C1 segment of cervical spinal cord (tissue), 14 donors: ENCODE data around the gene MISP.
"Not testable (repeated sequence)": the region's sequence is repeated elsewhere in the genome, so short reads cannot be mapped to it uniquely, and the experiment has no call there.

Source experiments
- DNase-seq, 14 donors: peaks; one replicate each; lab custom pipeline; 2025; lab: John Stamatoyannopoulos, UW

The MISP gene

GRCh38 chr19:745138-745537 is 5.8 kb upstream of the MISP start:
- not testable (repeated sequence) for DNase-seq

- DNase-seq, result no peak
Measured at GRCh38 chr19:746208-746819, 4.6 kb upstream of the MISP start.

- no peak for DNase-seq
Measured at GRCh38 chr19:746956-747355, 4.0 kb upstream of the MISP start.

DNA sequence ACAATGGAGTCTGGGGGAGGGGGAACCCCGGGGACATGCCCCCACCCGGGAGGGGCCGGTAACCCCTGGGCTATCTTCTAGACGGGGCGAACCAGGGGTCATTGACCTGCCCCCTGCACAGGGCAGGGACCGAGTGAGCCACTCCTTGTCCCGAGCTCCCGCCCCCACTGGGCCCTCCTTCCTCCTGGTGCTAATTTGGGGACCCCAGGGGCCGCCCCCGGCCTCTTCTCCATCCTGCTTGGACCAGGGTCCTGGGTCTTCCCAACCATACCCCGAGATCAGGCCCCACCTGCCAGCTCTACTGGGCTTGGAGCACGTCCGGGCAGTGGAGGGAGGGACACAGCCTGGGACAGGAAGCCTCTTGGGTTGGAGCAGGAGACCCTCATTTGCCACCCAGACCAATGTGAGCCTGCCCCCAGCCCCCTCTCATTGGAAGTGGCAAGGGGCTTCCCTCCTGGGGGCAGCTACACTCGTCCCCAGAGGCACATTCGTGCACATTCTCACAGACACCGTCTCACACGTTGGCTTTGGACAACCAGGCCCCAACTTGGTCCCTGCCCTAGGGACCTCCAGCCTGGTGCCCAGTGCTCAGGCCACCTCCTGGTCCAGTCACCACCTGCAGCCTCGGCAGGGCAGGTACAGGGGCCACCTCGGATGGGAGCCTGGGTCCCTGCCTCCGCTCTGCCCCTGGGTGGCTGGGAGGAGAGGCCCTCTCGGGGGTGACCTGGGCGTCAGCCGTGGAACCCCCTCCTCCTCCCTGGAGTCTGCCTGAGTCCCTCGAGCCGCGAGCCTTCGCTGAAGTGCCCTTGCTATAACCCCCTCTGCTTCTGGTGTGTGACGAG is 3.3 kb upstream of the MISP start:
- no peak for DNase-seq

DNA sequence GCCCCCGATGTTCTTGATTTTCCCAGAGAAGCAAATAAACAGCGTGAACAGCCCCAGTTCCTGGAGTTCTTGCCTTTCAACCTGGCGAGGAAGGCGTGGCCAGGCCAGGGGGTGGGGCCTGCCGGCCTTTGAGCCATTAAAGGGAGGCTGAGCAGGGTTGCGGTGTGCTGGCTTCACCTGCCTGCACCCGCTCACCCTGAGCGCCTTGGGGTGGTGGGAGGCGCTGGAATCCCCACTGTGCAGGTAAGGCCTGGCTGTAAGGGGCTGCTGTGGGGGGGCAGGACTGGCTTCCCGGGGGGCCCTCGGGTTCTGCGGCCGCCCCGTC is 2.7 kb upstream of the MISP start:
- no peak for DNase-seq

DNA sequence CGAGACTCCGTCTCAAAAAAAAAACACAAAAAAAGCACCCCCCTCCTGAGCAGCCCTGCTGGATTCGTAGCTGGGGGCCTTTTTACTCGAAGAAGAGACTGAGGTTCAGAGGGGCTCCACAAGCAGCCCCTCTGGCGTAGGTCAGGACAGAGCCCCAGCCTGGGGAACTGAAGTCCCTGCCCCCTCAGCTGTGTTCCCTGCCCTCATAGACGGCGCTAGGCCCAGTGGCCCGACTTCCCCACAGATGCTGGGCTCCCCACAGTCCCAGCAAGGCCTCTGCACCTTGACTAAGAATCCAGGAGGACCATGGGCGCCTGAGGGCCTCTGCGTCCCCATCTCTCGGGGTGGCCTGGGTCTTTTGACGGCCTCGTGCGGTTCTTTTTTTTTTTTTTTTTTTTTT is 1.1 kb upstream of the MISP start:
- DNase-seq, result no peak

DNA sequence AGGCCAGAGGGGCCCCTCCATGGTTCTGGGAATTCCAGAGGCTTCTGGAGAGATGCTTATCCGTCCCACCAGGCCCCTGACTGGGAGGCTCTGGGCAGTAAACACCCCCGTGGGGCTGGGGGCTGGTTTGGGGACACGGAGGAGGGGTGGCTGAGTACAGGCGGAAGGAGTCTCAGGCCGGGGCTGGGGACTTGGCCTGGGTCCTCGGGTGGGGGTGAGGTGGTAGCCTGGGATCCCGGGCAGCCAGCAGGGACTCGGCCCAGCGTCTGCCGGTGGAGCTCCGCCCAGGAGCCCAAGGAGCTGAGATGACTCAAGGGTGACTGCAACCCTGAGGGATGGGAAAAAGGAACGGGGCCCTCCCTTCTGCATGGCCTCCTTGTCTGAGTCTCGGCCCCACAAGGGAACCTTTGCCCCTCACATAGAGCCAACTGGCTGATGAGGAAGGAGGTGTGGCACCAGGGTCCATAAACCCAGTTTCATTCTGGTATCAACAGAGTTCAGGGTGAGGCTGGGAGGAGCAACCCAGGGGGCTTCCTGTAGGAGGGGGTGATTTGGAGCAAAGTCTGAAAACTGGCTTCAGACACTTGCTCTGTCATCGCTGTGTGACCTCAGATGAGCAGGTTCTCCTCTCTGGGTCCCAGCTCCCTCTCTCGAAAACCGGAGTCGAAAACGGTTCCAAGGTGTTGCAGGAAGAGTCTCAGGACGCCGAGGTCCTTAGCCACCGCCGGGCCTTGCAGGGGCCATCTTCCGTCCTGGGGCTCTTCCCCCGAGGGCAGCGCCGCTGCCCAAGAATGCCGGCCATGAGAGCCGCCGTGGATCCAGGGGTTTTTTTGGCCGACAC is 809 bp downstream of the MISP start:
- no peak for DNase-seq

DNA sequence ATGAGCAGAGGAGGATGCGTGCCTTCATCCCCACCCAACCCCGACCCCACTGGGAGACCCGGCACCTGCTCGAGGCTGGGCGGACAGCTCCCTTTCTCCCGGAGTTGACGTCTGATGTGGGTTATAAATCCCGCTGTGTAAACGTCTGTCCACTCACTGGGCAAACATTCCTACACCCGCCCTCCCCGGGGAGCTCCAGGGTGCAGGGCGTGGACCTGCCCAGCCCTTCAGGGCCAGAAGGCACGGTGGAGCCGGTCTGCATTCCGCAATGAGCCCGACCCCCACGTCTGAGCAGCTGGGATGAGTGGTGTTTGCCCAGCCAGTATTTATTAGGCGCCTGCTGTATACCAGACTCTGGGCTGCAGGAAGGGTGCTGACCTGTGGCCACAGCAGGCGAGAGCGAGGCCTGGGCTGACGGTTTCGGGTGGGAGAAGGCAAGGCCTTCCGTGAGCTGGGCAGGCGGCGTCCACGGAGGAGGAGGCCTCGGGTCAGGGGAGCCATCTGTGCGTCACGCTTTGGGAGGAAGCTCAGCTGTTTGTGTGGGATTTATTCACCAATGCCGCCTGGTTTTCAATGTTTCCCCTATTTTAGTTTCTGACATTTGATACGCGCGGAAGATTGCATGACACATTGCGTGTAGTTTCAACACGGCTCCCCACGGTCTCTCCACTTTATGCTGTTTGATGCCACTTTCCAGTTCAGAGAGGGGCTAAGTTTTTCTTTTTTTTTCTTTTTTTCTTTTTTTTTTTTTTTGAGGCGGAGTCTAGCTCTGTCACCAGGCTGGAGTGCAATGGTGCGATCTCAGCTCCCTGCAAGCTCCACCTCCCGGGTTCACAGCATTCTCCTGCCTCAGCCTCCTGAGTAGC is 2.0 kb downstream of the MISP start:
- DNase-seq, result no peak

- no peak for DNase-seq
Measured at GRCh38 chr19:754530-754929, 3.6 kb downstream of the MISP start.

DNA sequence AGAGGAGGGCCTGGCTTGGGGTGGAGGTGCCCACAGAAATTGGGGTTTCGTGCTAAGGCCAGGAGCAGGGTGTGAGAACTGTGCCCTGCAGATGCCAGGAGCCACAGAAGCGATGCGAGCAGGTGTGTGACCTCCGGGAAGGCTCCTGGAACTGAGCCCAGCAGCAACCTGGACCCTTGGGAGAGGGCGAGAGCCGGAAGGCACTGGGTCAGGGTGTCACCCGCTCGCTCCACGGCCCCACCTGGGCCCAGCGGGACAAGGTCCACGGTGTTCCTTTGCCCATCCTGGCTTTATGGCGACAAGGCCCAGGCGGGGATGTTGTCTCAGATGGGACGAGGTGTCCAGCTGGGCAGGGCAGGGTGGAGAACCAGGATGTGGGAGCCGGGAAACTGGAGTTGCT is 4.2 kb downstream of the MISP start:
- DNase-seq, result no peak

DNA sequence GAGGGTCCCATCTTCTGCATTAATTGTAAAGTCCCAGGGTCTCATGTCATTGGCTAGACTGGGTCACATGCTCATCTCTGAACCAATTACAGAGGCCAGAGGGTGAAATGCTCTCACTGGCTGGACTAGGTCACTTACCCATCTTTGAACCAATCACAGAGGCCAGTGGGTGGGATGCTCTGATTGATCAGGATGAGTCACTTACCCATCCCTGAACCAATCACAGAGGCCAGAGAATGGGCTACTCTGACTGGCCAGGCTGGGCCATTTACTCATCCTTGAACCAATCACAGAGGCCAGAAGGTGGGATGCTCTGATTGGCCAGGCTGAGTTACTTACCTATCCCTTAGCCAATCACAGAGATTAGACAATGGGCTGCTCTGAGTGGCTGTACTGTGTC is 5.3 kb downstream of the MISP start:
- no peak for DNase-seq

GRCh38 chr19:756821-757688 is 6.1 kb downstream of the MISP start:
- DNase-seq, result no peak

GRCh38 chr19:757811-758668 is 7.1 kb downstream of the MISP start:
- no peak for DNase-seq

- DNase-seq, result no peak
Measured at GRCh38 chr19:763181-763580, 12.3 kb downstream of the MISP start.

GRCh38 chr19:763869-764268 is 13.0 kb downstream of the MISP start:
- no peak for DNase-seq

DNA sequence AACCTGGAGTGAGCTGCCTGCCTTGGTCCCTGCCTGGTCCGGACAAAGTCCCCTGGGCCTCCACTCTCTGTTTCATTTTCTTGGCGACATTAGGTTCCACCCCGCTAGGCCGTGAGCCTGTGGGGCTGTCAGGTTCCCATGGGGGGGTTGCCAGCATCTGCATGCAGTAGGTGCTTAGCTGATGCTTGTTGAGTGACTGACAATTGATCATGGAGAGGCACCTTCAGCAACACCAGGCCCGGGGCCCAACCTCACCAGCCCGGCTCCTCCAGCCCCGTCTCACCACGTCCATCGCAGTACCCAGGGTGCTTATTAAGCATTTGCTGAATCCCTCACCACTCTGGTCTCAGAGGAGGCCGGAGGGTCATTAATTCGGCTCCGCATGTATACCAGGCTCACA is 13.4 kb downstream of the MISP start:
- no peak for DNase-seq

- DNase-seq, result no peak
Measured at GRCh38 chr19:765179-765738, 14.3 kb downstream of the MISP start.

GRCh38 chr19:768424-768823 is 17.5 kb downstream of the MISP start:
- no peak for DNase-seq

DNA sequence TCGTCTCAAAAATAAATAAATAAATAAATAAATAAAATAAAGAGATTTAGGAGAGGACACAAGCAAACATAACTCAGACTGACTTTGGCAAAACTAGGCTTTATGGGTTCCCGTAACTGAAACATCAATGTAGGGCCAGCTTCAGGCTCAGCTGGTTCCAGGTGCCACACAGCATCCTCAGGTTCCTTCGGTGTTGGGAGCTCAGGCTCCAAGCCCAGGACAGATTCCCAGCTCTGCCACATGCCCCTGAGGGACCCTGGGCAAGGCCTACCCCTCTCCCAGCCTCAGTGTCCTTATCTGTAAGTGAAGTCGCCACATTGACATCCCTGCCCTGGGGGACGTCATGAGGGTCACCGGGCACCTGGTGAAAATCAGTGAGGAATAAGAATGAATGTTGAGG is 18.7 kb downstream of the MISP start:
- DNase-seq, result no peak
